Testis (tissue), 3 donors: Measurements from ENCODE around the gene EVC. TPM values are rescaled to one million over a fixed set of nuclear protein-coding genes. Genes with fewer than 3 reads are reported as not detected.
"Not testable (repeated sequence)": the region's sequence is repeated elsewhere in the genome, so short reads cannot be mapped to it uniquely, and the experiment has no call there.

Experiments used
- DNase-seq: peaks from one replicate; pipeline ENCODE4 v3.0.0-alpha.2; 2019
- H3K27ac ChIP-seq, 2 donors: fragments of 200-600 bp; sonication (generic); one replicate each; pipeline ENCODE4 v1.5.1; 2019
- H3K27me3 ChIP-seq: fragments of 200-600 bp; sonication (generic); one replicate; pipeline ENCODE4 v1.5.1; 2019
- H3K36me3 ChIP-seq: fragments of 200-600 bp; sonication (generic); one replicate; pipeline ENCODE4 v1.5.1; 2017; ENCODE audit warnings: low read depth; ENCODE audit errors: missing control alignments
- H3K4me1 ChIP-seq: fragments of 200-600 bp; sonication (generic); one replicate; pipeline ENCODE4 v1.5.1; 2019
- H3K4me3 ChIP-seq, 2 donors: fragments of 200-600 bp; sonication (generic); one replicate each; pipeline ENCODE4 v1.5.1; 2017 to 2019
- H3K9me3 ChIP-seq: fragments of 200-600 bp; sonication (generic); one replicate; pipeline ENCODE4 v1.5.1; 2017
- CTCF ChIP-seq, 3 experiments: fragments of 450-650 bp in 2 of 3; fragments of 200-600 bp in 1 of 3; sonication (generic) in 1 of 3; IDR thresholded peaks; one replicate each; pipeline ENCODE4 v1.5.1; 2016 to 2019; ENCODE audit warnings: antibody characterized with exemption in 3 of 3, mild to moderate bottlenecking in 2 of 3, moderate library complexity in 1 of 3
- POLR2A ChIP-seq: fragments of 450-650 bp; IDR thresholded peaks from one replicate; pipeline ENCODE4 v1.6.1; 2017; ENCODE audit warnings: antibody characterized with exemption, mild to moderate bottlenecking, moderate library complexity
- WGBS, 2 donors: methylation state at CpG; one replicate each; pipeline ENCODE4 v1.1.5; 2018; 5-methylcytosine and 5-hydroxymethylcytosine counted together
- intact Hi-C: fragments of 100-400 bp; cut with DNase I; formaldehyde crosslinking; loops from one replicate; pipeline ENCODE4 v1.15.1; 2023; ENCODE audit warnings: low total_unique reads
- polyA plus RNA-seq: library from polyadenylated mRNA; stranded (reverse); fragments of 350-450 nt; fragmentation: Illumina TruSeq; extraction: RNeasy Lipid Tissue Mini Kit (QIAGEN cat#74804); gene quantifications from one replicate; pipeline ENCODE4 v1.2.3, GENCODE V29; 2014; ENCODE audit warnings: low read depth, low replicate concordance; ENCODE audit not compliant: insufficient read depth
- total RNA-seq, 2 donors: library from RNA; depleted of rRNA; stranded (reverse); fragments of >200 nt; gene quantifications; one replicate each; pipeline ENCODE4 v1.2.3, GENCODE V29; 2016

The EVC gene
- total and polyA plus RNA-seq, 3 donors from 2014 or later, result 9.0 to 39.6 (median 33.4) TPM

DNA sequence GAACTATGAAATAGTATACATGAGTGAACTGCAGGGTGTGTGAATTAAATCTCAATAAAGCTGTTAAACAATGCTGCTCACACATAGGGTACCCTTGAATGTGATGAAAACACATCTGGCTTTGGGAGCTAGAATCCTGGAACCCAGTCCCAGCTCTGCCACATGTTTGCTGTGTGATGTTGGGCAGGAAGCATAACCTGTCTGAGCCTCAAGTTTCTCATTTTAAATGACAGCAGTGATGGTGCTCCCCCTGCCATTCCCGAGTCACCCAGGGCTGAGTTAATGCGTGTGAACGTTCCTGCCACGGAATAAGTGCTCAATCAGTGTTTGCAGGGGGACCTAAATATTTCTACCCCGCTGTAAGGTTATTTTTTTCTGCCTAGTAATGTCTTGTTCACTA, 10.9 kb downstream of the EVC start:
- TF ChIP-seq CTCF (IDR thresholded peaks at IDR 0.05) (no peak), POLR2A (no peak)
- WGBS, 2 donors, result 90 to 95% methylated on average over 5 of the region's 5 CpGs
- Histone ChIP-seq H3K27me3 (no peaks in the 10 kb centered on the region), H3K27ac (no peak overlapping the region), H3K9me3 (no peaks in the 10 kb centered on the region), H3K4me3 (no peak overlapping the region), H3K36me3 (no peaks in the 10 kb centered on the region), H3K4me1 (peaks cover 3% of the 10 kb centered on the region)
- intact Hi-C loops, result no loop called here
- DNase-seq, result no peak

- no peak overlapping the region for H3K27ac ChIP-seq
- H3K27me3 ChIP-seq, result no peaks in the 10 kb centered on the region
- no peaks in the 10 kb centered on the region for H3K9me3 ChIP-seq
- TF ChIP-seq CTCF (IDR thresholded peaks at IDR 0.05) (no peak), POLR2A (no peak)
- H3K4me1 ChIP-seq, result peaks cover 3% of the 10 kb centered on the region
- no peaks in the 10 kb centered on the region for H3K36me3 ChIP-seq
- no peak overlapping the region for H3K4me3 ChIP-seq
- no peak for DNase-seq
- intact Hi-C loops, result no loop called here
- WGBS, 2 donors, result 46 to 59% methylated on average over 4 of the region's 4 CpGs
Measured at GRCh38 chr4:5722328-5722727, 11.3 kb downstream of the EVC start.

GRCh38 chr4:5724377-5724776, 13.4 kb downstream of the EVC start:
- TF ChIP-seq CTCF (IDR thresholded peaks at IDR 0.05) (no peak), POLR2A (no peak)
- intact Hi-C loops, result no loop called here

DNA sequence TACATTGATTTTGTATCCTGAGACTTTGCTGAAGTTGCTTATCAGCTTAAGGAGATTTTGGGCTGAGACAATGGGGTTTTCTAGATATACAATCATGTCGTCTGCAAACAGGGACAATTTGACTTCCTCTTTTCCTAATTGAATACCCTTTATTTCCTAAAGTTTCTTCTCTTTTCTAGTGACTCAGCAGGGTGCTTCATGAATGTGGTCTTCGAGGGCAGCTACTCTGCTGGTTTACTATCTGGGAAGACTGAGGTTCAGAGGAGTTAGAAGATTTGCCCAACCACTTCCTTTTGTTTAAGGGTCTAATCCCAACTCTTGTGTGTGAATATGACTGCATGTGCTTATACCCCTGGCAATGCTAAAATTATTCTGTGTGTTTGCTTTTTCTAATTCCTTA, 17.4 kb downstream of the EVC start:
- intact Hi-C loops, DNase-seq, H3K36me3 ChIP-seq, H3K4me1 ChIP-seq, H3K9me3 ChIP-seq, H3K27me3 ChIP-seq, H3K4me3 ChIP-seq, H3K27ac ChIP-seq: not testable (repeated sequence)
- 64 to 79% methylated on average over 2 of the region's 2 CpGs for WGBS, 2 donors

More at GRCh38 chr4:5724377-5724776, 13.4 kb downstream of the EVC start:
- Histone ChIP-seq H3K9me3 (no peaks in the 10 kb centered on the region), H3K4me3 (no peak overlapping the region), H3K36me3 (no peaks in the 10 kb centered on the region), H3K27ac (no peak overlapping the region), H3K27me3 (no peaks in the 10 kb centered on the region), H3K4me1 (no peaks in the 10 kb centered on the region)
- WGBS, 2 donors, result 86 to 88% methylated on average over 7 of the region's 7 CpGs
- DNase-seq, result no peak

DNA sequence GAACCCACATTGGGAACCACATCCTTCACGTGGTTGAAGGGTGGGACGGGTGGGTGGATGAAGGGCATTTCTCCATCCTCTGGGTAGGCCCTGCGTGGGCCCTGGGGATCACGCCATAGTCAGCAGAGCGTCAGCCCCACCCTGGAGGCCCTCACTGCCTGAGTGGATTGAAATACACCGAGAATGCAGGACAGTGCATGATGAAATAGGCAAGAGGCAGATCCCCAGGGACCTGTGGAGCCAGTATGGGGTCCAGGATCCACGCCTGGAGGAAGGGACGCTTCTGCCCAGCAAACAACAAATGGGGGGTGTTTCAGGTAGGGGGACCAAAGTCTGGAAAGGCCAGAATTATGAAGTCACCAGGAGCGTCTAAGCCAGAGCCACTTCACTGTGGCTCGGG, 19.4 kb downstream of the EVC start:
- DNase-seq, result no peak
- no peaks in the 10 kb centered on the region for H3K36me3 ChIP-seq
- 71 to 84% methylated on average over 10 of the region's 10 CpGs for WGBS, 2 donors
- H3K4me1 ChIP-seq, result peaks cover 3% of the 10 kb centered on the region
- TF ChIP-seq CTCF (IDR thresholded peaks at IDR 0.05), result no peak
- no peak for TF ChIP-seq POLR2A
- H3K9me3 ChIP-seq, result no peaks in the 10 kb centered on the region
- H3K27ac ChIP-seq, result no peak overlapping the region
- H3K27me3 ChIP-seq, result no peaks in the 10 kb centered on the region
- intact Hi-C loops, result no loop called here
- H3K4me3 ChIP-seq, result no peak overlapping the region
